Caki2 (cell line): ENCODE results near the gene BRIP1. TPM values are rescaled to one million over a fixed set of nuclear protein-coding genes. Genes with fewer than 3 reads are reported as not detected.
"Not testable (repeated sequence)": the region's sequence is repeated elsewhere in the genome, so short reads cannot be mapped to it uniquely, and the experiment has no call there.

ENCODE experiments used
- DNase-seq: peaks from one replicate; pipeline ENCODE4 v3.0.0-alpha.2; 2015; ENCODE audit warnings: low read depth
- in situ Hi-C: cut with HindIII; loops from 2 replicates; pipeline ENCODE4 v1.10.0; 2016; ENCODE audit warnings: low sequenced_read_pairs, low pct_unique_long_range_greater_than_20kb, mixed read lengths
- total RNA-seq: library from RNA; depleted of rRNA; stranded (reverse); fragments of >200 nt; shearing (Covaris generic); gene quantifications from 2 replicates; pipeline ENCODE4 v1.2.3, GENCODE V29; 2014; ENCODE audit warnings: low replicate concordance

Gene BRIP1
- total RNA-seq, 1 experiment from 2014 or later, result 6.2 TPM

- DNase-seq, result no peak
- in situ Hi-C loops, result no loop called here
These were observed 78.8 kb downstream of the BRIP1 start for GRCh38 chr17:61784510-61784909.

- no peak for DNase-seq
- in situ Hi-C loops, result no loop called here
These were observed 79.6 kb downstream of the BRIP1 start for GRCh38 chr17:61783556-61784304.

DNA sequence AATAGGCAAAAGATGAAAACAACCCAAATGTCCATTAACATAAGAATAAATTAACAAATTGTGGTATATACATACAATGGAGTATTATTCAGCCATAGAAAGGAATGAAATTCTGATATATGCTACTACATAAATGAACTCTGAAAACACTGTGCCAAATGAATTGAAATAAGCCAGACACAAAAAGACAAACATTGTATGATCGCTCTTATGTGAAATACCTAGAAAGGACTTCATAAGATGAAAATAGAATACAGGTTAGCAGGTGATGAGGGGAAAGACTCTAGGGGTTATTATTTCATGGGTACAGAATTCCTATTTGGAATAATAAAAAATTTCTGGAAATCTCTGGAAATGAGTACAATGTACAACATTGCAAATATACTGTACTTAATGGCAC lies 80.2 kb downstream of the BRIP1 start:
- no peak for DNase-seq

DNA sequence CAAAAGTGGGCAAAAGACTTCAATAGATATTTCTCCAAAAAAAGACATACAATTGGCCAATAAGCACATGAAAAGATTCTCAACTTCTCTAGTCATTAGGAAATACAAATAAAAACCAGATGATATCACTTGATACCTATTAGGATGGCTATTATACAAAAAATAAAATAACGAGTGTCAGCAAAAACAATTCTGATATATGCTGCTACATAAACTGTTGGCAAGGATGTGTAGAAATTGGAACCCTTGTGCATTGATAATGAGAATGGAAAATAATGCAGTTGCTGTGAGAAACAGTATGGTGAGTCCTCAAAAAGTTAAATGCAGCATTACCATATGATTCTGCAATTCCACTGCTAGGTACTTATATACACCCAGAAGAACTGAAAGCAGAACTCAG lies 80.6 kb downstream of the BRIP1 start:
- no peak for DNase-seq
- in situ Hi-C loops, result no loop called here

More for the DNA sequence above, 80.2 kb downstream of the BRIP1 start:
- in situ Hi-C loops, result no loop called here

DNA sequence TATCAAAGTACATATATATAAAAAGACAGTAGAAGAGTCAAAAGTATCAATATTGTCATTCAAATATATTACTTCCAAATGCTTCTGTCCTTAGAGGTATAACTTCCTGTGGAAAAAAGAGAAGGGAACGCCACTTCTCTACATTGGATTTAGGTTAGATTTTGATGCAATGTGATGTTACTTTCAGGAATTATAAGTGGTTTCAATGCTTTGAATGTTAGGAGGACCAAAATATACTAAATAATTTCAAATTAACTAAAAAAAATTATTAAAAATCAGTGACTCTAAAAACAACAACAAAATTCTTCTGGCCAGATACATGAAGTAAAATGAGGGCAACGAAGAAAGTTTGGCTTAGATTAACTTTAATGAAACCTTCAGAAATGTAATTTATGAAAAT lies 88.0 kb downstream of the BRIP1 start:
- DNase-seq, result no peak
- in situ Hi-C loops, result no loop called here

DNA sequence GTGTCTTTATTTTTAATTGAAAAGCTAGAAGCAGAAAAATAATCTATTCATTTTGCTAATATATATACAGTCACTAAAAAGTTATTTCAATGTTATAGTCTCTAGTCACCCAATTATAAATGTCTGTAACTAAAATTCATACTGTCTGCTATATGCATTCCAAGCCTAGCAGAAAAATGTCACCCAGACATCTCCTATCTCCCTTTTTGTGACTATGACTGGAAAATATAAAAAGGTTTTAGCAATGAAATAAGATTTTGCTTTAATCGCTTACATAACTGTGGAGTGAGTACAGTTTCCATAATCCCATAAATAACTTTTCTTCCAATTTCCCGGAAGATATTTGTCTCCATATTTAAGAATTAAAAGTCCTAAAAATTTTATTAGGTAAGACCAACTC lies 88.6 kb downstream of the BRIP1 start:
- no peak for DNase-seq
- in situ Hi-C loops, result no loop called here

DNA sequence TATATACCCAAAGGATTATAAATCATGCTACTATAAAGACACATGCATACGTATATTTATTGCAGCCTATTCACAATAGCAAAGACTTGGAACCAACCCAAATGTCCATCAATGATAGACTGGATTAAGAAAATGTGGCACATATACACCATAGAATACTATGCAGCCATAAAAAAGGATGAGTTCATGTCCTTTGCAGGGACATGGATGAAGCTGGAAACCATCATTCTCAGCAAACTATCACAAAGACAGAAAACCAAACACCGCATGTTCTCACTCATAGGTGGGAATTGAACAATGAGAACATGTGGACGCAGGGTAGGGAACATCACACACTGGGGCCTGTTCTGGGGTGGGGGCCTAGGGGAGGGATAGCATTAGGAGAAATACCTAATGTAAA lies 89.2 kb downstream of the BRIP1 start:
- DNase-seq, in situ Hi-C loops: not testable (repeated sequence)

DNA sequence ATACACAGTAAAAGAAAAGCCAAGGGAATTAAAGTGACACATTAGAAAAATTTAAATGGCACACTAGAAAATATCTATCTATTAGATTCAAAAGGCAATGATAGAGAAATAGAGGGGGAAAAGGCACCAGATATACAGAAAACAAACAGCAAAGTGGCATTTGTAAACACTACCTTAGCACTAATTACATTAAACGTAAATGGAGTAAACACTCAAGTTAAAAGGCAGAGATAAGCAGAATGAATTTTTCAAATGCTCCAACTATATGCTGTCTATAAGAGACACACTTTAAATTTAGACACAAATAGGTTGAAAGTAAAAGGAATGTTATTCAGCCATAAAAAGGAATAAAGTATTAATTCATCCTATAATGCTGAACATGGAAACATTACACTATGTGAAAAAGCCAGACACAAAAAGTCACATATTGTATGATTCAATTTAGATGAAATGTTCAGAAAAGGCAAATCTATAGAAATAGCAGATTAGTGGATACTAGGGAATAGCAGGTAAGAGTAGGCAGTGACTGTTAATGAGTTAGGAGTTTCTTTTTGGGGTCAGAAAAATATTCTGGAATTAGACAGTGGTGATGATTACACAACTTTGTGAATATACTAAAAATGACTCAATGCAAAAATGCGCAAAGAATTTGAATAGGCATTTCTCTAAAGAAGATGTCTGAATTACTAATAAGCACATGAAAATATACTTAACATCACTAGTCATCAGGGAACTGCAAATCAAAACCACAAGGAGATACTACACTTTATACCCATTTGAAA lies 92.4 kb downstream of the BRIP1 start:
- no peak for DNase-seq
- in situ Hi-C loops, result no loop called here

DNA sequence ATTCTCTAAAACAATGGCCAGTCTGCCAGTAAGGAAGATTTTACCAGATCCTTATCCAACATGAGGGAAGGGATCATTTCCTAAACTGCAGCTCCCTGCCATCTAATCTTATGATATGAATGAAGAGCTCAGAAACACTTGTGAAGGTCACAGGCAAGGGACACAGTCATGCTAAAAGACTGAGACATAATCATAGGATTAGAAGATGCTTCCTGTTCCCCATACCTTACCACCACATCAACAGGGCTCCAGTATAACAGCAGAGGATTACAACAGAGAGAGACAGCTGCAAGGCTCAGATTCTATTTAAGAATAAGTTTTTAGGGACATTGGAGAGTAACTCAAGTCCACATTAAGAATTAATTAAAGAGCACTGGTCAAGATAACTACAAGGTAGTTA lies 93.3 kb downstream of the BRIP1 start:
- DNase-seq, result no peak
- in situ Hi-C loops, result no loop called here

- in situ Hi-C loops, result no loop called here
- DNase-seq, result no peak
These were observed 94.9 kb downstream of the BRIP1 start for GRCh38 chr17:61768405-61768804.

GRCh38 chr17:61766520-61766919 lies 96.8 kb downstream of the BRIP1 start:
- DNase-seq, result no peak
- in situ Hi-C loops, result no loop called here

DNA sequence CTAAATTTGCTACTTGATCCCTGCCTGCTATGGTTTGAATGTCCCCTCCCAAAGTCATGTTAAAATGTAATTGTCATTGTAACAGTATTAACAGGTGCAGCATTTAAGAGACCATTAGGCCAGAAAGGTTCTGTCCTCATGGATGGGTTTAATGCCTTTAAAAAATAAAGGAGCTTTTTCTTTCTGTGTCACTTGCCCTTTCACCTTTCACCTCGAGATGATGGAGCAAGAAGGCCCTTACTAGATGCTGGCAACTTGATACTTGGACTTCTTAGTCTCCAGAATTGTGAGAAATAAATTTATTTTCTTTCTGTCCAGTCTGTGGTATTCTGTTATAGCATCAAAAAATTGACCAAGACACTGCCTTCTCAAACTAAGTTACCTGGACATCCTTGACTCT lies 98.5 kb downstream of the BRIP1 start:
- in situ Hi-C loops, result no loop called here
- DNase-seq, result no peak

- DNase-seq, result no peak
- in situ Hi-C loops, result no loop called here
These were observed 101.5 kb downstream of the BRIP1 start for GRCh38 chr17:61761827-61762226.

DNA sequence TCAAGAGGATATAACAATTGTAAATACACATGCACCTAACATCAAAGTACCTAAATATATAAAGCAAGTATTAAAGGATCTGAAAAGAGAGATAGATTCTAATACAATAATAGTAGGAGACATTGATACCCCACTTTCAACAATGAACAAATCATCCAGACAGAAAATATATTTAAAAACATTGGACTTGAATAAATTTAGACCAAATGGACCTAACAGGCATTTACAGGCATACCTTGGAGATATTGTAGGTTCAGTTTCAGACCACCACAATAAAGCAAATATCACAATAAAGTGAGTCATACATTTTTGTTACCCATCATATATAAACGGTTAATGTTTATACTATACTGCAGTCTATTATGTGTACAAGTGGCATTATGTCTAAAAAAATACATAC lies 104.0 kb downstream of the BRIP1 start:
- in situ Hi-C loops, result no loop called here
- DNase-seq, result no peak

GRCh38 chr17:61758430-61758829 lies 104.9 kb downstream of the BRIP1 start:
- in situ Hi-C loops, result no loop called here
- DNase-seq, result no peak

DNA sequence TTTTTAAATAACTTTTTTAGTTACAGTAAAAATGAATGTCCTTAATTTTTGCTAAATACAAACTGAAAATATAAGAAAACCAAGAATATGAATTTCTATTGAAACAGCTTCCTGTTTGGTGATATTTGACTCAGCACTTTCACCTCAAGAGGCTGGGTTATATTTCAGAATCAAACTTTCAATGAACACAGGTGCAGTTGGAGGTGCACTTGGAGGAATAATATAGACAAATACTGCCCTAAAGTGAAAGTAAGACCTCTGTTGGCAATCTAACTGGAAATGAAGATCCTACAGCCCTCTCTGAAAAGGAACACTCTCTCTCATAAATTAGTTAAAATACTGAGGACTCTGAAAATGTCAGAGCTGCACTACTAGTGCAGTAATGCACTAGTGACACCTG lies 106.2 kb downstream of the BRIP1 start:
- DNase-seq, result no peak
- in situ Hi-C loops, result no loop called here

GRCh38 chr17:61756561-61756960 lies 106.8 kb downstream of the BRIP1 start:
- in situ Hi-C loops, result no loop called here
- DNase-seq, result no peak

DNA sequence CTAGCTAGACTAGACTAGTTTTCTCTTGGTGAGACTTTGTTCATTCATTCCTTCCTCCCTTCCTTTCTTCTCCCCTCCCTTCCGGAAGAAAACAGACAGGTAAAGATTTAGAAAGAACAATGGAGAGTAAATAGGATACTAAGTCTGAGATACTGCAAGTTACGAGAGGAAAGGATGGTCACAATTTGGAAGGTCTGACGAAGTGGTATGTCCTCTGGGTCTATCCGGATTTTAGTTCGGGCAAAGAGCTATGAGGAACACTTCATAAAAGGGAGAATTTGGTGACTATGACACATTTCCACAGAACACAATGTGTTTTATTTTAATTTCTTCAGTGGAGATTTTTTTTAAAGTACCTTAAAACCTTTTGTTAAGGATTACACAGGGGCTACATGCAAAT lies 107.7 kb downstream of the BRIP1 start:
- DNase-seq, result no peak
- in situ Hi-C loops, result no loop called here

- no peak for DNase-seq
- in situ Hi-C loops, result no loop called here
These were observed 108.2 kb downstream of the BRIP1 start for GRCh38 chr17:61755078-61755477.

GRCh38 chr17:61754124-61754523 lies 109.2 kb downstream of the BRIP1 start:
- in situ Hi-C loops, result no loop called here
- DNase-seq, result no peak
